ENCODE measurements around the gene OR3A3. TPM values are rescaled to one million over a fixed set of nuclear protein-coding genes. Genes with fewer than 3 reads are reported as not detected.

Gene OR3A3
- total and polyA plus RNA-seq, 2 of the 8 experiments (the other 6 are each of a cell fraction or from before 2014, with no cell fraction given), result not detected

GRCh38 chr17:3433741-3434140 is 22.6 kb downstream of the OR3A3 start, which contains the start of gene OR1E2:
TSS of gene OR1E2 (minus strand) at chr17:3433841. CDS start at chr17:3433841, 0 bp downstream.
- Histone ChIP-seq H3K9me3 (ENCODE audit: insufficient read depth in 2 of 2, low read depth in 1 of 2, low read length in 1 of 2) (no peaks in the 10 kb centered on the region), H4K91ac (replicated peaks; ENCODE audit: insufficient read length, low read length) (no peak within 1 kb of the TSS), H3K4me3 (ENCODE audit: extremely low read depth in 1 of 4, insufficient read depth in 2 of 4, low read depth in 3 of 4, low read length in 4 of 4) (no peak within 1 kb of the TSS), H3K36me3 (ENCODE audit: control insufficient read depth in 2 of 4, insufficient read depth in 4 of 4, low read length in 3 of 4) (no peaks in the 10 kb centered on the region), H3K79me1 (ENCODE audit: low read depth, low read length) (no peaks in the 10 kb centered on the region), H3K4me2 (ENCODE audit: insufficient read depth in 1 of 2, low read depth in 2 of 2, low read length in 2 of 2) (no peak within 1 kb of the TSS), H3K9ac (replicated peaks in 1 of 4; ENCODE audit: extremely low read depth in 1 of 4, low read depth in 3 of 4, low read length in 3 of 4) (no peak within 1 kb of the TSS), H4K5ac (ENCODE audit: insufficient read length, low read depth, low read length) (no peak within 1 kb of the TSS), H2BK20ac (ENCODE audit: low read length) (no peak within 1 kb of the TSS), H2AK5ac (ENCODE audit: low read depth, low read length) (no peak within 1 kb of the TSS), H3K23ac (ENCODE audit: insufficient read length) (no peak within 1 kb of the TSS), H2BK15ac (ENCODE audit: low read length) (no peak within 1 kb of the TSS), H4K8ac (ENCODE audit: extremely low read depth, insufficient read depth, low read length) (no peak within 1 kb of the TSS), H3K79me2 (ENCODE audit: control insufficient read depth in 1 of 2, insufficient read depth in 2 of 2, low read length in 2 of 2) (no peaks in the 10 kb centered on the region), H3K18ac (ENCODE audit: extremely low read depth, low read length) (no peak within 1 kb of the TSS), H2AFZ (ENCODE audit: low read length) (no peak within 1 kb of the TSS), H2BK120ac (replicated peaks; ENCODE audit: low read depth, low read length) (no peak within 1 kb of the TSS), H3K14ac (ENCODE audit: insufficient read length) (no peak within 1 kb of the TSS), H3K23me2 (ENCODE audit: low read depth, low read length) (no peaks in the 10 kb centered on the region; the same call in 1 of the 2 replicates), H3K27me3 (replicated peaks in 1 of 4; ENCODE audit: control insufficient read depth in 3 of 4, extremely low read depth in 1 of 4, insufficient read depth in 3 of 4, low read length in 3 of 4) (no peaks in the 10 kb centered on the region), H3K4ac (replicated peaks; ENCODE audit: insufficient read length, low read depth, low read length) (no peak within 1 kb of the TSS), H2BK5ac (ENCODE audit: low read depth, low read length) (no peak within 1 kb of the TSS), H3K4me1 (replicated peaks in 1 of 4; ENCODE audit: control insufficient read depth in 3 of 4, insufficient read depth in 4 of 4, low read length in 3 of 4) (peaks cover 0 to 3% (median 1%) of the 10 kb centered on the region in 4 experiments; a peak in 2 of 7 replicates), H2BK12ac (ENCODE audit: low read depth, low read length) (no peak within 1 kb of the TSS), H3K56ac (replicated peaks; ENCODE audit: insufficient read length, low read depth, low read length) (no peak within 1 kb of the TSS), H4K20me1 (replicated peaks in 1 of 2; ENCODE audit: control insufficient read depth in 1 of 2, insufficient read depth in 2 of 2, low read length in 2 of 2) (no peaks in the 10 kb centered on the region), H3K27ac (ENCODE audit: low read depth, low read length) (no peak within 1 kb of the TSS)
- FAIRE-seq, result no peak
- no peak for DNase-seq (ENCODE audit: low read depth in 1 of 2, low spot score in 2 of 2)
- ChIA-PET CTCF (ENCODE audit: partially characterized antibody) (interaction anchor here (0.8 kb wide), 1 partner anchor 62 kb away, joined by 3 read pairs; no protein-coding TSS in a partner anchor), POLR2A (ENCODE audit: partially characterized antibody) (no interaction called here)
- WGBS, 2 experiments (ENCODE audit: extremely low coverage in 1 of 2, insufficient coverage in 1 of 2, insufficient read length in 1 of 2, insufficient replicate concordance in 2 of 2, low coverage in 1 of 2, low lambda C conversion rate in 2 of 2, missing lambda C conversion rate in 1 of 2), result 87% methylated on average over 3 of the region's 3 CpGs; no CpG with 5 or more reads in 1 of the 2 experiments
- TF ChIP-seq TAF7 (optimal IDR thresholded peaks at IDR 0.05; ENCODE audit: borderline replicate concordance, low read depth, low read length) (no peak), EZH2 (IDR thresholded peaks at IDR 0.05; ENCODE audit: low read depth, low read length, severe bottlenecking) (no peak), YY1 (IDR thresholded peaks at IDR 0.05; ENCODE audit: low read depth, low read length) (no peak), CEBPB (IDR thresholded peaks at IDR 0.05; ENCODE audit: low read depth, low read length) (no peak), ATF2 (IDR thresholded peaks at IDR 0.05; ENCODE audit: low read length) (no peak), HDAC2 (IDR thresholded peaks at IDR 0.05; ENCODE audit: borderline replicate concordance in 1 of 2, low read depth in 2 of 2, low read length in 2 of 2) (no peak), SIN3A (conservative IDR thresholded peaks at IDR 0.05 in 1 of 2, IDR thresholded peaks at IDR 0.05 in 1 of 2; ENCODE audit: low read depth in 1 of 2, low read length in 2 of 2) (no peak), CBX8 (IDR thresholded peaks at IDR 0.05; ENCODE audit: borderline replicate concordance, low read depth, low read length) (no peak), E2F6 (IDR thresholded peaks at IDR 0.05) (no peak), MAFK (IDR thresholded peaks at IDR 0.05; ENCODE audit: low read depth, low read length) (no peak), TEAD4 (IDR thresholded peaks at IDR 0.05; ENCODE audit: low read depth, low read length) (no peak)
